ENCODE data around the gene GOPC. TPM values are rescaled to one million over a fixed set of nuclear protein-coding genes. Genes with fewer than 3 reads are reported as not detected.

The GOPC gene
- total RNA-seq, 1 experiment from 2014 or later = 33.5 TPM

- DNase-seq = no peak
- no peak overlapping the region for H3K4me3 Mint-ChIP-seq (ENCODE audit: low read depth, unreplicated experiment)
- H3K27me3 Mint-ChIP-seq (ENCODE audit: unreplicated experiment) = no peaks in the 10 kb centered on the region
- no peaks in the 10 kb centered on the region for H3K36me3 Mint-ChIP-seq (ENCODE audit: insufficient read depth, unreplicated experiment)
- no peak for TF ChIP-seq CTCF (IDR thresholded peaks at IDR 0.05; ENCODE audit: unreplicated experiment)
- intact Hi-C loops (cut with micrococcal nuclease; ENCODE audit: unreplicated experiment) = no loop called here
- H3K4me1 Mint-ChIP-seq (ENCODE audit: low read depth, unreplicated experiment) = peaks cover 4% of the 10 kb centered on the region
- no peak overlapping the region for H3K27ac Mint-ChIP-seq (ENCODE audit: unreplicated experiment)
- CTCF ChIA-PET = no interaction called here
- BruUV-seq (replicated peaks) = no TSS peak
- no peaks in the 10 kb centered on the region for H3K9me3 Mint-ChIP-seq (ENCODE audit: low read depth, unreplicated experiment)
These were observed 71.0 kb downstream of the GOPC start for GRCh38 chr6:117531346-117531745.

GRCh38 chr6:117530467-117531242 lies 71.7 kb downstream of the GOPC start:
- intact Hi-C loops (cut with micrococcal nuclease; ENCODE audit: unreplicated experiment) = no loop called here
- no peaks in the 10 kb centered on the region for H3K27me3 Mint-ChIP-seq (ENCODE audit: unreplicated experiment)
- no peaks in the 10 kb centered on the region for H3K36me3 Mint-ChIP-seq (ENCODE audit: insufficient read depth, unreplicated experiment)
- CTCF ChIA-PET = no interaction called here
- H3K4me1 Mint-ChIP-seq (ENCODE audit: low read depth, unreplicated experiment) = no peaks in the 10 kb centered on the region
- no peaks in the 10 kb centered on the region for H3K9me3 Mint-ChIP-seq (ENCODE audit: low read depth, unreplicated experiment)
- BruUV-seq (replicated peaks) = no TSS peak
- H3K4me3 Mint-ChIP-seq (ENCODE audit: low read depth, unreplicated experiment) = no peak overlapping the region
- H3K27ac Mint-ChIP-seq (ENCODE audit: unreplicated experiment) = no peak overlapping the region
- no peak for TF ChIP-seq CTCF (IDR thresholded peaks at IDR 0.05; ENCODE audit: unreplicated experiment)
- DNase-seq = no peak

- CTCF ChIA-PET = no interaction called here
- BruUV-seq (replicated peaks) = no TSS peak
- Mint-ChIP-seq H3K27ac (ENCODE audit: unreplicated experiment) (no peak overlapping the region), H3K4me3 (ENCODE audit: low read depth, unreplicated experiment) (no peak overlapping the region), H3K36me3 (ENCODE audit: insufficient read depth, unreplicated experiment) (no peaks in the 10 kb centered on the region), H3K9me3 (ENCODE audit: low read depth, unreplicated experiment) (no peaks in the 10 kb centered on the region), H3K4me1 (ENCODE audit: low read depth, unreplicated experiment) (no peaks in the 10 kb centered on the region), H3K27me3 (ENCODE audit: unreplicated experiment) (no peaks in the 10 kb centered on the region)
- no peak for DNase-seq
- intact Hi-C loops (cut with micrococcal nuclease; ENCODE audit: unreplicated experiment) = loop anchor here (10.0 kb wide), 1 partner anchor 1061 kb away; the partner anchor contains the start of gene CALHM6
- no peak for TF ChIP-seq CTCF (IDR thresholded peaks at IDR 0.05; ENCODE audit: unreplicated experiment)
These were observed 76.7 kb downstream of the GOPC start for GRCh38 chr6:117525607-117526006.

- H3K36me3 Mint-ChIP-seq (ENCODE audit: insufficient read depth, unreplicated experiment) = peaks cover 11% of the 10 kb centered on the region
- DNase-seq = no peak
- H3K4me1 Mint-ChIP-seq (ENCODE audit: low read depth, unreplicated experiment) = no peaks in the 10 kb centered on the region
- TF ChIP-seq CTCF (IDR thresholded peaks at IDR 0.05; ENCODE audit: unreplicated experiment) = no peak
- H3K27ac Mint-ChIP-seq (ENCODE audit: unreplicated experiment) = no peak overlapping the region
- H3K27me3 Mint-ChIP-seq (ENCODE audit: unreplicated experiment) = no peaks in the 10 kb centered on the region
- no peaks in the 10 kb centered on the region for H3K9me3 Mint-ChIP-seq (ENCODE audit: low read depth, unreplicated experiment)
- H3K4me3 Mint-ChIP-seq (ENCODE audit: low read depth, unreplicated experiment) = no peak overlapping the region
- intact Hi-C loops (cut with micrococcal nuclease; ENCODE audit: unreplicated experiment) = loop anchor here (10.0 kb wide), 1 partner anchor 1057 kb away; the partner anchor contains the start of gene CALHM6
- no TSS peak for BruUV-seq (replicated peaks)
- CTCF ChIA-PET = no interaction called here
These were observed 80.4 kb downstream of the GOPC start for GRCh38 chr6:117521791-117522502.

All from Calu3 (cell line).